GM21619 (cell line): ENCODE results near the gene SIT1.

Experiments
- ATAC-seq: cut with Tn5 transposase; IDR thresholded peaks from one replicate; pipeline ENCODE4 v1.9.1; 2021; ENCODE audit not compliant: unreplicated experiment

SIT1 gene

DNA sequence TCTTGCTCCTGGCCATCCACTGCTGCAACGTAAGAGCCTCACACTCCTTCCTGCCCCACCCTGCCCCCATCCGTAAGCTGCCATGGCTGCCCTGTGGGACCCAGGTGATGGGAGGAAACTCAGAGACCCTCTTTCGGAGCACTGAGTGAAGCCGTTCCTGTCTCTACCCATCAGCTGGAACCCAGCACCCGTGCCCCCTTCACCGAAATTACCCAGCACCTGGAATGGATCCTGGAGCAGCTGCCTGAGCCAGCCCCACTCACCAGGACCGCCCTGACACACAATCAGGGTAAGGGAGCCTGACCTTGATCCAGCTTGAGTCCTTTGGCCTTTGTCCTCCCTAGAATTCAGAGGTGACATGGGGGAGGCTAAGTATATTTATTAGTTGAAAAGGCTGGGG is 42.5 kb downstream of the SIT1 start:
- no peak for ATAC-seq

DNA sequence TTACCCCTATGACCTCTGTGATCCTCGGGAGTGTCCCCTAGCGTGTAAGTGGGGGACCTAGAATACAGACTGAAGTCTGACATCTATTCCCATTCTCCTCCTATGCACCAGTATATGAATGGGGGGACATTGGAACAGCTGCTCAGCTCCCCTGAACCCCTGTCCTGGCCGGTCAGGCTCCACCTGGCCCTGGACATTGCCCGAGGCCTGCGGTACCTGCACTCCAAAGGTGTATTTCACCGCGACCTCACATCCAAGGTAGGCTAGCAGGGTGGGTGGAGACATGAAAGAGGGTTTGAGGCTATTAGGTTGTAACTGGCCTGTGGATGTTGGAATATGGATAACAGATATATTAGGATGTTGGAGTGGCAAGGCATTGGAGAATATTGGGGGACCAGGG is 44.0 kb downstream of the SIT1 start:
- ATAC-seq: no peak

- ATAC-seq: no peak
Measured at GRCh38 chr9:35606138-35606504, 44.6 kb downstream of the SIT1 start.

GRCh38 chr9:35605351-35606137 is 45.2 kb downstream of the SIT1 start:
- peak; percentile 7 for ATAC-seq

DNA sequence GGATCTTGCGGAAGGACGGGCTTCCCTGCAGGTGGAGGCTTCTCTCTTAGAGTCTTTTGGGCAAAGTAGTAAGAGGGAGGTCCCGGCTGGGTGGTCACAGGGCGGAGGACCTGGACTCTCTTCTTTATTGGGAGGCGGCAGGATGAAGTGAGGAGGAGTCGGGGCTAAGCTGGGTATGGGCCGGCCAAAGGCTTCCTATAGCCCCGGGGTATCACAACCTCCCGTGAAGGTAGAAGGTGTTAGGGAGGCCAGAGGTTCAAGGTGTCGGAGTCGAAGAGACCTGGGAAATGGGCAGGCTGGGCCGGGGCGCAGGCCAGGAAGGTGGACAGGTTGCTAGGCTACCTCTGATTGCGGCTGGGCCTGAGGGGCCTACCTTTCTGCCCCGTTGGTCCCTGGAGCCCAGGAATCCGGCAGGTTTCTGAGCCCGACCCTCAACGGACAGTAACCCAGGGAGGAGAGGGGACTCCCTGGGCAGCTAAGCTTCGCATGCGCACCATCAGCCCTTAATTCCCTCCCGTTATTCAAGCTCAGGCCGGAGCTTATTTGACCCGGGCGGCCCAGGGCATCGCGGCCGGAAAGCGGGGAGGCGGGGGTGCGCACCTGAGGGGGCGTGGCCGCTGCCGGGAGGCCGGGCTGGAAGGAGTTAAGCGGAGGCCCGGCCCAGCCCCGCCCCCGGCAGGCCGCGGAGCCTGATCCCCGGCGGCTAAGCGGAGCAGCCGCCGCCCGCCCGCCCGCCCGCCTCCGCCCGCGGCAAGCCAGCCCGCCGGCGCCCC is 46.0 kb downstream of the SIT1 start, which contains the start of gene TESK1:
TESK1 (plus strand) TSS at position 685 of the 773 bp plus-strand sequence. CDS start 358 bp downstream, outside the sequence.
- peak; percentile 44 for ATAC-seq

- peak; percentile 82 for ATAC-seq
Measured at GRCh38 chr9:35603986-35604577, 46.6 kb downstream of the SIT1 start.

DNA sequence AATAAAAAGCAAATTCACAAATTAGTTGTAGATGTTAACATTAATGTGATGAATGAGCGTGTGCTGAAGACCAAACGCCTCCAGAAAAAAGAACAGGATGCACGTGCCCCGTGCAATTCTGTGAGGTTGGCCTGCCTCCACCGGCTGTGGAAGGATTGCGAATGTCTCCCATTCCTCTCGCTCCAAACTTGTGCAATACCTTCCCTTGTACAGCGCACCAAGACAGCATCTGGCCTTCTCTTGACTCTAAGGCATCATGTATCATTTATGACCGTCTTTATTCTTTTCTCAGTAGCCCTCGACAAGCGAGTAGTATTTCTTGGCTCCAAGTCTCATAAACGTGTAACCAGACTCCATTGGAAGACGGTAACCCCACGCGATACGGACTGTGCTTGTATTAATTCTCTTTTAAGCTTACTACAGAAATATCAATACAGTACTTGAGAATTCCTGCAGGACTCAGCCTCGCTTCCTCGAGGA is 47.2 kb downstream of the SIT1 start:
- ATAC-seq: no peak

- ATAC-seq: no peak
Measured at GRCh38 chr9:35599763-35600604, 50.7 kb downstream of the SIT1 start.
